Hepatocyte (in vitro differentiated cells): ENCODE measurements around the gene ZNF143.

Source experiments
- EZH2 ChIP-seq: fragments of 200-600 bp; sonication (generic); IDR thresholded peaks from 2 replicates; pipeline ENCODE4 v1.6.1; 2016; ENCODE audit warnings: antibody characterized with exemption, mild to moderate bottlenecking, borderline replicate concordance
- EZH2phosphoT487 ChIP-seq: fragments of 200-600 bp; sonication (generic); IDR thresholded peaks from one replicate; pipeline ENCODE4 v1.6.1; 2018; ENCODE audit warnings: antibody characterized with exemption, mild to moderate bottlenecking, low read depth, moderate library complexity; ENCODE audit not compliant: unreplicated experiment, severe bottlenecking
- TF ChIP-seq, protein P1 (sequence below): fragments of 200-600 bp; sonication (generic); IDR thresholded peaks from 2 replicates; pipeline ENCODE4 v1.5.1; 2016; ENCODE audit warnings: antibody characterized with exemption, mild to moderate bottlenecking; ENCODE audit not compliant: poor library complexity

DNA sequence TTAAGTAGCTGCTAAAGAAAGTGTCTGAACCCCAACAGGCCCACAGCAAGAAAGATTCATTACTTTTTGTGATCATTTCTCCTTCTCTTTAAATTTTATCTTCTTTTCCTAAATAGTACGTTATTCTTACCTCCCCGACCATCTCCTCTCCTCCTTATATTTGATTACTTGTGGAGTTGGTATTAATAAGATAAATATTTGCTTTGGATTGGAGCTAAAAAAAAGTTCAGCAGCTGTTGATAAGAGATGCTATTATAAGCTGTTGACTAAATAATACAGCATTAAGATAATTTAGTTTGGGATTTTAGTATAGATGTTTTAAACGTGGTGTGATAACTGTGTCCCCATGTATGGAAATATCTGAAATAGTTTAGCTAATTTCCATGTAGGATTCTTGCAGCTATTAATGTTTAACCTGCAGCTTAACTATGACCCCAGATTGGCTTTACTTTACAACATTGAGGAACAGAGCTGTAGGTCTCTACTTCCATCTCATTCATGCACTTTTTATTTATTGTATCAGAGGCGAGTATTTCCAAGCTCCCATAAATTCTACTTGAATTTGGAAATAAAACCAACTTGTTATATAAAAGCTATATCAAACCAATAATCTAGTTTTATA lies 37.8 kb downstream of the ZNF143 start:
- TF ChIP-seq, protein P1, sequence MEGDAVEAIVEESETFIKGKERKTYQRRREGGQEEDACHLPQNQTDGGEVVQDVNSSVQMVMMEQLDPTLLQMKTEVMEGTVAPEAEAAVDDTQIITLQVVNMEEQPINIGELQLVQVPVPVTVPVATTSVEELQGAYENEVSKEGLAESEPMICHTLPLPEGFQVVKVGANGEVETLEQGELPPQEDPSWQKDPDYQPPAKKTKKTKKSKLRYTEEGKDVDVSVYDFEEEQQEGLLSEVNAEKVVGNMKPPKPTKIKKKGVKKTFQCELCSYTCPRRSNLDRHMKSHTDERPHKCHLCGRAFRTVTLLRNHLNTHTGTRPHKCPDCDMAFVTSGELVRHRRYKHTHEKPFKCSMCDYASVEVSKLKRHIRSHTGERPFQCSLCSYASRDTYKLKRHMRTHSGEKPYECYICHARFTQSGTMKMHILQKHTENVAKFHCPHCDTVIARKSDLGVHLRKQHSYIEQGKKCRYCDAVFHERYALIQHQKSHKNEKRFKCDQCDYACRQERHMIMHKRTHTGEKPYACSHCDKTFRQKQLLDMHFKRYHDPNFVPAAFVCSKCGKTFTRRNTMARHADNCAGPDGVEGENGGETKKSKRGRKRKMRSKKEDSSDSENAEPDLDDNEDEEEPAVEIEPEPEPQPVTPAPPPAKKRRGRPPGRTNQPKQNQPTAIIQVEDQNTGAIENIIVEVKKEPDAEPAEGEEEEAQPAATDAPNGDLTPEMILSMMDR: no peak
- TF ChIP-seq EZH2phosphoT487 (no peak), EZH2 (no peak)
